Pancreas (tissue), 10 donors: Measurements from ENCODE around the gene YAF2. TPM values are rescaled to one million over a fixed set of nuclear protein-coding genes. Genes with fewer than 3 reads are reported as not detected.

ENCODE experiments used
- ATAC-seq, 4 donors: fragments of 200-7000 bp; cut with Tn5 transposase; one replicate each; pipeline versions ENCODE4 v1.8.0 to v1.9.1; 2020; ENCODE audit warnings: mild to moderate bottlenecking in 4 of 4, moderate library complexity in 4 of 4
- DNase-seq, 6 donors: peaks; one replicate each; pipeline ENCODE4 v3.0.0-alpha.2; 2020
- FAIRE-seq: peaks from 2 replicates; lab custom pipeline; 2012; peaks lifted over from hg19 to GRCh38; lab: Jason Lieb, UNC
- H3K27ac ChIP-seq, 4 donors: fragments of 200-600 bp; sonication (generic); 1 replicate in 3 of 4; 2 replicates in 1 of 4; pipeline versions ENCODE4 v1.5.0 to v1.8.0; 2020
- H3K27me3 ChIP-seq, 4 donors: fragments of 200-600 bp; one replicate each; pipeline ENCODE4 v1.8.0; 2021
- H3K36me3 ChIP-seq, 3 donors: fragments of 200-600 bp; sonication (generic) in 1 of 3; one replicate each; pipeline versions ENCODE4 v1.5.0 to v1.8.0; 2020 to 2021
- H3K4me1 ChIP-seq, 3 donors: fragments of 200-600 bp; one replicate each; pipeline ENCODE4 v1.8.0; 2021
- H3K4me3 ChIP-seq, 4 donors: fragments of 200-600 bp; sonication (generic) in 2 of 4; one replicate each; pipeline versions ENCODE4 v1.5.0 to v1.8.0; 2020 to 2021
- H3K9me3 ChIP-seq, 4 donors: fragments of 200-600 bp; one replicate each; pipeline ENCODE4 v1.8.0; 2021
- WGBS, 2 donors: extraction: QIAGEN DNeasy Blood & Tissue Kit; methylation state at CpG; one replicate each; pipeline ENCODE4 v1.1.7; 2013; 5-methylcytosine and 5-hydroxymethylcytosine counted together
- intact Hi-C, 3 donors: fragments of 100-400 bp; cut with DNase I; formaldehyde crosslinking; loops; one replicate each; pipeline versions ENCODE4 v1.11.1 to v1.14.2; 2022
- polyA plus RNA-seq, 2 donors: library from polyadenylated mRNA; stranded (reverse); fragments of 200-250 nt; gene quantifications; one replicate each; pipeline ENCODE4 v1.2.3, GENCODE V29; 2013
- total RNA-seq, 6 donors: library from RNA; stranded (reverse); fragmentation: NEBNext Ultra II Directional in 4 of 6; extraction: Animal tissue kit (Norgen Biotek cat#: 25700) in 4 of 6; gene quantifications; one replicate each; pipeline versions ENCODE4 v1.2.1 to v1.2.4, GENCODE V29; 2021 to 2023
- TF ChIP-seq, protein P1 (sequence below), 4 donors: fragments of 200-600 bp; sonication (generic) in 3 of 4; IDR thresholded peaks; one replicate each; pipeline versions ENCODE4 v1.5.0 to v1.8.0; 2021; ENCODE audit warnings: antibody characterized with exemption in 4 of 4
- donor health status: healthy with polysubstance abuse.
- donor health status: DM: no; HTN: no; CAD: no; lungs with moderate emphysema.
- donor health status: DM: no; HTN: no; CAD: no.
- donor health status: control.
- donor health status: control.
- donor health status: Bipolar disorder and iron deficiency.
- donor health status: DM: yes; HTN: yes; CAD: no.
- donor health status: DM: no; HTN: no; CAD: no.
- donor health status: DM: no; HTN: no; CAD: no.
- donor health status: DM: yes; HTN: yes; CAD: no.

YAF2 gene
- total and polyA plus RNA-seq, 8 donors = 7.1 to 14.7 (median 11.7) TPM

DNA sequence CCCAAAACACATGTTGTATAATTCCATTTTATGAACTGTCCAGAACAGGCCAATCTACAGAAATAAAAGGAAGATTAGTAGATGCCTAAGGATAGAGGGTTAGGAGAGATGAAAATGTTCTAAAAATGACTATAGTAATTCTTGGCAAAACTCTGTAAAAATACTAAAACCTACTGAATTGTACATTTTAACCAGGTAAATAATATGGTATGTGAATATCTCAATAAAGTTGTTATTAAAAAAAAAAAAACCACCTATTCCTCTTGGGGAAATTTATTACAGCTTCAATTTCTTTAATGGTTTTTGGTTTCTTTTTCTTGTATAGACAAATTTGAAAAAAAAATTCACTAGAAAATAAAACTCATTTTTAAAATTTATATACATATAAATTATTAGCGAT, 33.2 kb downstream of the YAF2 start:
- FAIRE-seq (peak; percentile 63), DNase-seq (no peak), ATAC-seq (no peak)
- Histone ChIP-seq H3K4me1 (no peaks in the 10 kb centered on the region), H3K27me3 (no peaks in the 10 kb centered on the region), H3K4me3 (no peak overlapping the region), H3K27ac (no peak overlapping the region), H3K9me3 (no peaks in the 10 kb centered on the region), H3K36me3 (no peaks in the 10 kb centered on the region)
- TF ChIP-seq, protein P1, sequence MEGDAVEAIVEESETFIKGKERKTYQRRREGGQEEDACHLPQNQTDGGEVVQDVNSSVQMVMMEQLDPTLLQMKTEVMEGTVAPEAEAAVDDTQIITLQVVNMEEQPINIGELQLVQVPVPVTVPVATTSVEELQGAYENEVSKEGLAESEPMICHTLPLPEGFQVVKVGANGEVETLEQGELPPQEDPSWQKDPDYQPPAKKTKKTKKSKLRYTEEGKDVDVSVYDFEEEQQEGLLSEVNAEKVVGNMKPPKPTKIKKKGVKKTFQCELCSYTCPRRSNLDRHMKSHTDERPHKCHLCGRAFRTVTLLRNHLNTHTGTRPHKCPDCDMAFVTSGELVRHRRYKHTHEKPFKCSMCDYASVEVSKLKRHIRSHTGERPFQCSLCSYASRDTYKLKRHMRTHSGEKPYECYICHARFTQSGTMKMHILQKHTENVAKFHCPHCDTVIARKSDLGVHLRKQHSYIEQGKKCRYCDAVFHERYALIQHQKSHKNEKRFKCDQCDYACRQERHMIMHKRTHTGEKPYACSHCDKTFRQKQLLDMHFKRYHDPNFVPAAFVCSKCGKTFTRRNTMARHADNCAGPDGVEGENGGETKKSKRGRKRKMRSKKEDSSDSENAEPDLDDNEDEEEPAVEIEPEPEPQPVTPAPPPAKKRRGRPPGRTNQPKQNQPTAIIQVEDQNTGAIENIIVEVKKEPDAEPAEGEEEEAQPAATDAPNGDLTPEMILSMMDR (IDR thresholded peaks at IDR 0.05) = no peak
- 95 to 97% methylated on average over 1 of the region's 1 CpG for WGBS, 2 donors
- intact Hi-C loops = no loop called here

- no peak overlapping the region for H3K4me3 ChIP-seq
- no peaks in the 10 kb centered on the region for H3K36me3 ChIP-seq
- FAIRE-seq = no peak
- WGBS, 2 donors = 88 to 97% methylated on average over 1 of the region's 1 CpG
- TF ChIP-seq, protein P1 (IDR thresholded peaks at IDR 0.05) = no peak
- no peak overlapping the region for H3K27ac ChIP-seq
- no peak for ATAC-seq
- no peak for DNase-seq
- H3K4me1 ChIP-seq = no peaks in the 10 kb centered on the region
- H3K27me3 ChIP-seq = no peaks in the 10 kb centered on the region
- no peaks in the 10 kb centered on the region for H3K9me3 ChIP-seq
- intact Hi-C loops = no loop called here
These were observed 33.7 kb downstream of the YAF2 start for GRCh38 chr12:42204362-42204761.

- H3K36me3 ChIP-seq = peaks cover 0 to 10% (median 0%) of the 10 kb centered on the region in 3 donors
- ATAC-seq (no peak), DNase-seq (no peak), FAIRE-seq (no peak)
- no peaks in the 10 kb centered on the region for H3K4me1 ChIP-seq
- WGBS, 2 donors = 74 to 82% methylated on average over 2 of the region's 2 CpGs
- intact Hi-C loops = no loop called here
- TF ChIP-seq, protein P1 (IDR thresholded peaks at IDR 0.05) = no peak
- no peak overlapping the region for H3K27ac ChIP-seq
- no peak overlapping the region for H3K4me3 ChIP-seq
- no peaks in the 10 kb centered on the region for H3K27me3 ChIP-seq
- H3K9me3 ChIP-seq = no peaks in the 10 kb centered on the region
These were observed 37.0 kb downstream of the YAF2 start for GRCh38 chr12:42201063-42201462.

DNA sequence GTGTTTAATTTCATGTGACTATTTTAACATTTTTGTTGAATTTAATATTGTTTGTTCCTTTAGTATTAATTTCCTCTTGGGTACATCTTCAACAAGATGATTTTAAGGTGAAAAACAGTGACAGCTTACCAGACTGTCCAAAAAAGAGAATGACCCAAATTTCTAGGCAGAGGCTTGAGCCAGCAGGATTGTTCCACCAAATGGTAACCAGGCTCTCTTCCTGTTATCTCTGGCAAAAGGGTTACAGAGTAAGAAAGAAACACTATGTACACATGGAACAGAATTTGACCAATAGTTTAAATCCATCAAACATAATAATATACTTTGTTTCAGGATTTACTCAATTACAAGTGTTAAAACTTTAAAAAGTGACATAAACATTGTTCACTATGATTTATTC, 39.0 kb downstream of the YAF2 start:
- no peak for ATAC-seq
- H3K9me3 ChIP-seq = no peaks in the 10 kb centered on the region
- H3K27ac ChIP-seq = no peak overlapping the region
- H3K36me3 ChIP-seq = peaks cover 0 to 10% (median 0%) of the 10 kb centered on the region in 3 donors
- no peak overlapping the region for H3K4me3 ChIP-seq
- no peak for DNase-seq
- intact Hi-C loops = no loop called here
- H3K27me3 ChIP-seq = no peaks in the 10 kb centered on the region
- TF ChIP-seq, protein P1 (IDR thresholded peaks at IDR 0.05) = no peak
- no peaks in the 10 kb centered on the region for H3K4me1 ChIP-seq
- FAIRE-seq = no peak

DNA sequence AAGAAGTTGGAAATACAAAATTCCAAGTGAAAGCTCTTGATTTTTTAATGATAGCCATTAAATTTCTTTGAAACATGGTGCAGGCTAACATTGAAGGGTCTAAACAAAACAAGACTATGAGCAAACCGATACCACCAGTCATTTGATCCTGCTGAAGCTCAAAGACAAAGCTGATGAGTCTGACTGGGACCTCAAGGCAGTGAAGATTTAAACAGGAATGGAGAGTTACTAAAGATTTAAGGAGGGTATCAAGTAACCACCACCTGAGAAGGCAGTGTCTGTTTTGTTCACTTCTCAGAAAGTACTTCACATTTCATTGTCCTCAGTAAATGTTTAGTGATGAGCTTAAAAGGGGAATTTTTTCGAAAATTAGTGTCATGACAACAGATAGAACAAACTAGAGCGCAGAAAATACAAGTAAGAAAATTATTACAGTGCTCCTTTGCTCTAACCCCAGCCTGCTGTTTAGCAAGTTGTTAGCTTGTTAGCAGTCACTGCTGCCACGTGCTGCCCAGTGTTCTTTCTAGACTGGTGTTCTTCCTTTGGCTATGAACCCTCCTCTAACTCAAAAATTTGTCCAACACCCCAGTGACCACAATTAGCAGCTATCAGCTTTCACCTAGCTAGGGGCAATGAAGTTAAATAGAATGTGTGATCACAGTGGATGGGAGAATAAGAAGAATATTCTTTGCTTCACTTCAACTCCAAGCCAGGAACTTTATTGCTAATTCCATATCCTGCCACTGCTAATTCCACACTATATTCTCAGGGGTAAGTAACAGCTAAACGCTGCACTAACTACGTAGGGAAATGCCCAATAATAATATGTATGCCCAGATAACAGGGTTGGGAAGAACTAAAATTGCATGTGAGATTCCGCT, 41.1 kb downstream of the YAF2 start:
- Histone ChIP-seq H3K36me3 (peaks cover 0 to 10% (median 0%) of the 10 kb centered on the region in 3 donors), H3K4me1 (no peaks in the 10 kb centered on the region), H3K27ac (no peak overlapping the region), H3K4me3 (no peak overlapping the region), H3K27me3 (no peaks in the 10 kb centered on the region), H3K9me3 (no peaks in the 10 kb centered on the region)
- intact Hi-C loops = no loop called here
- 92 to 93% methylated on average over 7 of the region's 7 CpGs for WGBS, 2 donors
- DNase-seq (no peak), FAIRE-seq (no peak), ATAC-seq (no peak)
- TF ChIP-seq, protein P1 (IDR thresholded peaks at IDR 0.05) = no peak
